Neural cell (in vitro differentiated cells): ENCODE results near the gene PAWR. TPM values are rescaled to one million over a fixed set of nuclear protein-coding genes. Genes with fewer than 3 reads are reported as not detected.

ENCODE experiments used
- H2AFZ ChIP-seq: fragments of 200-600, 300-800 bp; sonication (generic), shearing (Covaris generic); 2 replicates; pipeline ENCODE4 v1.6.0; 2014; ENCODE audit warnings: low read depth, mild to moderate bottlenecking, antibody characterized with exemption, low read length, moderate library complexity
- H3F3A ChIP-seq: fragments of 200-600 bp; shearing (Covaris generic); 2 replicates; pipeline ENCODE4 v1.6.1; 2016; ENCODE audit warnings: mild to moderate bottlenecking, moderate library complexity, mixed read lengths, antibody characterized with exemption, low read length; ENCODE audit not compliant: insufficient read depth, poor library complexity, severe bottlenecking
- H3K27ac ChIP-seq: fragments of 200-600, 300-800 bp; sonication (generic), shearing (Covaris generic); 2 replicates; pipeline ENCODE4 v1.5.1; 2014; ENCODE audit warnings: mild to moderate bottlenecking, low read length, moderate library complexity
- H3K27me3 ChIP-seq: fragments of 300-800, 200-600 bp; sonication (generic), shearing (Covaris generic); 2 replicates; pipeline ENCODE4 v1.6.0; 2014; ENCODE audit warnings: mild to moderate bottlenecking, low read depth, low read length, moderate library complexity; ENCODE audit not compliant: insufficient read depth
- H3K36me3 ChIP-seq: fragments of 300-800, 200-600 bp; sonication (generic), shearing (Covaris generic); 2 replicates; pipeline ENCODE4 v1.5.1; 2014; ENCODE audit warnings: mild to moderate bottlenecking, antibody characterized with exemption, low read length, moderate library complexity; ENCODE audit not compliant: insufficient read depth
- H3K4me2 ChIP-seq: fragments of 300-800, 200-600 bp; sonication (generic), shearing (Covaris generic); 2 replicates; pipeline ENCODE4 v1.6.0; 2014; ENCODE audit warnings: mild to moderate bottlenecking, low read length
- H3K4me3 ChIP-seq: fragments of 300-800, 200-600 bp; sonication (generic), shearing (Covaris generic); 2 replicates; pipeline ENCODE4 v1.5.1; 2014; ENCODE audit warnings: mild to moderate bottlenecking, low read length, moderate library complexity
- H3K79me2 ChIP-seq: fragments of 200-600 bp; shearing (Covaris generic); replicated peaks from 2 replicates; pipeline ENCODE4 v1.6.0; 2014; ENCODE audit warnings: mild to moderate bottlenecking, low read length, moderate library complexity; ENCODE audit not compliant: insufficient read depth
- H3K9ac ChIP-seq: fragments of 300-800, 200-600 bp; sonication (generic), shearing (Covaris generic); 2 replicates; pipeline ENCODE4 v1.6.1; 2016; ENCODE audit warnings: mild to moderate bottlenecking, low read length, mixed read lengths
- H3K9me2 ChIP-seq: fragments of 200-600 bp; shearing (Covaris generic); 2 replicates; pipeline ENCODE4 v1.6.1; 2016; ENCODE audit warnings: mild to moderate bottlenecking, low read length, mixed read lengths; ENCODE audit not compliant: insufficient read depth
- H3K9me3 ChIP-seq: fragments of 200-600, 300-800 bp; sonication (generic), shearing (Covaris generic); 2 replicates; pipeline ENCODE4 v1.6.1; 2016; ENCODE audit warnings: mild to moderate bottlenecking, mixed run types, low read length, moderate library complexity, mixed read lengths
- H4K20me1 ChIP-seq: fragments of 200-600 bp; shearing (Covaris generic); 2 replicates; pipeline ENCODE4 v1.6.1; 2016; ENCODE audit warnings: mild to moderate bottlenecking, mixed run types; ENCODE audit not compliant: insufficient read depth
- EP300 ChIP-seq: fragments of 450-650 bp; conservative IDR thresholded peaks from 2 replicates; pipeline ENCODE4 v1.6.1; 2014; ENCODE audit warnings: antibody characterized with exemption, mild to moderate bottlenecking, moderate library complexity; ENCODE audit not compliant: poor library complexity, severe bottlenecking
- EZH2 ChIP-seq: fragments of 200-600, 300-800 bp; shearing (Covaris generic), sonication (generic); IDR thresholded peaks from 2 replicates; pipeline ENCODE4 v1.6.1; 2014; ENCODE audit warnings: antibody characterized with exemption, low read length, borderline replicate concordance, mild to moderate bottlenecking; ENCODE audit not compliant: insufficient read depth, poor library complexity, severe bottlenecking
- MXI1 ChIP-seq: fragments of 450-650 bp; conservative IDR thresholded peaks from 2 replicates; pipeline ENCODE4 v1.6.1; 2014; ENCODE audit warnings: antibody characterized with exemption, mild to moderate bottlenecking; ENCODE audit not compliant: poor library complexity, severe bottlenecking
- POLR2AphosphoS5 ChIP-seq: IDR thresholded peaks from 2 replicates; pipeline ENCODE4 v1.6.1; 2012
- RAD21 ChIP-seq: fragments of 450-650 bp; conservative IDR thresholded peaks from 2 replicates; pipeline ENCODE4 v1.6.1; 2014; ENCODE audit warnings: antibody characterized with exemption, mild to moderate bottlenecking, moderate library complexity
- SMC3 ChIP-seq: fragments of 450-650 bp; conservative IDR thresholded peaks from 2 replicates; pipeline ENCODE4 v1.6.1; 2014; ENCODE audit warnings: antibody characterized with exemption, mild to moderate bottlenecking, moderate library complexity; ENCODE audit not compliant: poor library complexity
- TAF1 ChIP-seq: IDR thresholded peaks from 2 replicates; pipeline ENCODE4 v1.6.1; 2012; ENCODE audit warnings: low read depth
- polyA plus RNA-seq: library from polyadenylated mRNA; depleted of rRNA; stranded (reverse); fragments of >200 nt; gene quantifications from 2 replicates; pipeline ENCODE4 v1.2.3, GENCODE V29; 2014
- TF ChIP-seq, protein P1 (sequence below): IDR thresholded peaks from 2 replicates; pipeline ENCODE4 v1.6.1; 2012; ENCODE audit warnings: borderline replicate concordance
- TF ChIP-seq, protein P2 (sequence below): fragments of 450-650 bp; IDR thresholded peaks from 2 replicates; pipeline ENCODE4 v1.5.1; 2014; ENCODE audit warnings: antibody characterized with exemption, mild to moderate bottlenecking, moderate library complexity; ENCODE audit not compliant: poor library complexity, severe bottlenecking

Gene PAWR
- polyA plus RNA-seq, 1 donor from 2014 or later, result 13.4 TPM

DNA sequence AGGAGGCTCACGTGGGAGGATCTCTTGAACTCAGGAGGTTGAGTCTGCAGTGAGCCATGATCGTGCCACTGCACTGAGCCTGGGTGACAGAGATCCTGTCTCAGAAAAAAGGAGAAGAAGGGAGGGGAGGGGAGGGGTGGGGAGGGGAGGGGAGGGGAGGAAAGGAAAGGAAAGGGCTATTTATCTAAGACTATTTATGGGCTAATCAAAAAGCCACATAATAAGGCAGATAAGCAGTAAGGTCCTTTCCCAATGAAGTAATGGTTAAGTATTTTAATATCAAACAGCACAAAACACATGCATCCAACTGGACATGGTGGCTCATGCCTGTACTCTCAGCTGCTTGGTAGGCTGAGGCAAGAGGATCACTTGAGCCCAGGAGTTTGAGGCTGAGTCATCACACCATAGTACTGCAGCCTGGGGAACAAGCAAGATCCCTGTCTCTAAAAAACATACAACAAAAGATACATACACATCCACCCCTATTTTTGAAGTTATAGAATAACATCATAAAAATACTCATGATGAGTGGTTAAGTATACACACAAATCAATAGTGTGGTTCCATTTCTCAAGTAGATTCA, 9.7 kb downstream of the PAWR start:
- TF ChIP-seq EP300, result no peak
- no peak for TF ChIP-seq RAD21
- no peak for TF ChIP-seq TAF1
- TF ChIP-seq, protein P1, sequence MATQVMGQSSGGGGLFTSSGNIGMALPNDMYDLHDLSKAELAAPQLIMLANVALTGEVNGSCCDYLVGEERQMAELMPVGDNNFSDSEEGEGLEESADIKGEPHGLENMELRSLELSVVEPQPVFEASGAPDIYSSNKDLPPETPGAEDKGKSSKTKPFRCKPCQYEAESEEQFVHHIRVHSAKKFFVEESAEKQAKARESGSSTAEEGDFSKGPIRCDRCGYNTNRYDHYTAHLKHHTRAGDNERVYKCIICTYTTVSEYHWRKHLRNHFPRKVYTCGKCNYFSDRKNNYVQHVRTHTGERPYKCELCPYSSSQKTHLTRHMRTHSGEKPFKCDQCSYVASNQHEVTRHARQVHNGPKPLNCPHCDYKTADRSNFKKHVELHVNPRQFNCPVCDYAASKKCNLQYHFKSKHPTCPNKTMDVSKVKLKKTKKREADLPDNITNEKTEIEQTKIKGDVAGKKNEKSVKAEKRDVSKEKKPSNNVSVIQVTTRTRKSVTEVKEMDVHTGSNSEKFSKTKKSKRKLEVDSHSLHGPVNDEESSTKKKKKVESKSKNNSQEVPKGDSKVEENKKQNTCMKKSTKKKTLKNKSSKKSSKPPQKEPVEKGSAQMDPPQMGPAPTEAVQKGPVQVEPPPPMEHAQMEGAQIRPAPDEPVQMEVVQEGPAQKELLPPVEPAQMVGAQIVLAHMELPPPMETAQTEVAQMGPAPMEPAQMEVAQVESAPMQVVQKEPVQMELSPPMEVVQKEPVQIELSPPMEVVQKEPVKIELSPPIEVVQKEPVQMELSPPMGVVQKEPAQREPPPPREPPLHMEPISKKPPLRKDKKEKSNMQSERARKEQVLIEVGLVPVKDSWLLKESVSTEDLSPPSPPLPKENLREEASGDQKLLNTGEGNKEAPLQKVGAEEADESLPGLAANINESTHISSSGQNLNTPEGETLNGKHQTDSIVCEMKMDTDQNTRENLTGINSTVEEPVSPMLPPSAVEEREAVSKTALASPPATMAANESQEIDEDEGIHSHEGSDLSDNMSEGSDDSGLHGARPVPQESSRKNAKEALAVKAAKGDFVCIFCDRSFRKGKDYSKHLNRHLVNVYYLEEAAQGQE, result no peak
- TF ChIP-seq, protein P2, sequence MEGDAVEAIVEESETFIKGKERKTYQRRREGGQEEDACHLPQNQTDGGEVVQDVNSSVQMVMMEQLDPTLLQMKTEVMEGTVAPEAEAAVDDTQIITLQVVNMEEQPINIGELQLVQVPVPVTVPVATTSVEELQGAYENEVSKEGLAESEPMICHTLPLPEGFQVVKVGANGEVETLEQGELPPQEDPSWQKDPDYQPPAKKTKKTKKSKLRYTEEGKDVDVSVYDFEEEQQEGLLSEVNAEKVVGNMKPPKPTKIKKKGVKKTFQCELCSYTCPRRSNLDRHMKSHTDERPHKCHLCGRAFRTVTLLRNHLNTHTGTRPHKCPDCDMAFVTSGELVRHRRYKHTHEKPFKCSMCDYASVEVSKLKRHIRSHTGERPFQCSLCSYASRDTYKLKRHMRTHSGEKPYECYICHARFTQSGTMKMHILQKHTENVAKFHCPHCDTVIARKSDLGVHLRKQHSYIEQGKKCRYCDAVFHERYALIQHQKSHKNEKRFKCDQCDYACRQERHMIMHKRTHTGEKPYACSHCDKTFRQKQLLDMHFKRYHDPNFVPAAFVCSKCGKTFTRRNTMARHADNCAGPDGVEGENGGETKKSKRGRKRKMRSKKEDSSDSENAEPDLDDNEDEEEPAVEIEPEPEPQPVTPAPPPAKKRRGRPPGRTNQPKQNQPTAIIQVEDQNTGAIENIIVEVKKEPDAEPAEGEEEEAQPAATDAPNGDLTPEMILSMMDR, result no peak
- TF ChIP-seq MXI1, result no peak
- TF ChIP-seq POLR2AphosphoS5, result no peak
- no peak for TF ChIP-seq SMC3
- TF ChIP-seq EZH2, result no peak
- peaks cover 16% of the 10 kb centered on the region for H3K79me2 ChIP-seq
- H2AFZ ChIP-seq, result no peak overlapping the region
- no peaks in the 10 kb centered on the region for H3K9me3 ChIP-seq
- H3K4me3 ChIP-seq, result no peak overlapping the region
- H3K27ac ChIP-seq, result no peak overlapping the region
- H3K9me2 ChIP-seq, result no peaks in the 10 kb centered on the region
- no peaks in the 10 kb centered on the region for H3K27me3 ChIP-seq
- H3K4me2 ChIP-seq, result no peak overlapping the region
- H3F3A ChIP-seq, result no peaks in the 10 kb centered on the region
- H4K20me1 ChIP-seq, result no peaks in the 10 kb centered on the region
- H3K9ac ChIP-seq, result no peak overlapping the region
- H3K36me3 ChIP-seq, result no peaks in the 10 kb centered on the region

DNA sequence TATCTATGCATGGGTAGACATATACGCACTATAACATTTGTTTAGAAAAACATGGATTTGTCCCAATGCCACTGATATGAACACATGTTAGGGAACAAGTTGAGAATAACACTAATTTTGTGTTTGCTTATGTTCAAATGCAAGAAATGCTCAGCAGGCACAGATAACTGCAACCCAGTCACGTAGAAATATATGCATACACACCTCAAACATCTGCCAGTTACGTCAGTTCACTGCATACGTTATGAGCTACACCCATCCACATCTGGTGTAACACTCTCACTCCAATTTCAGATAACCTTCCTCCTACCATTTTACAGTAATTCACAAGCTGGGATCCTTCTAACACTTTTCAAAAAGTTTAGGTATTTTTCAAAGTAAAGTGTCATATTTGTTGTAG, 10.7 kb downstream of the PAWR start:
- H3K4me2 ChIP-seq, result no peak overlapping the region

More for the DNA sequence above, 10.7 kb downstream of the PAWR start:
- Histone ChIP-seq H3K4me3 (no peak overlapping the region), H3K9me3 (no peaks in the 10 kb centered on the region), H3K9me2 (no peaks in the 10 kb centered on the region), H3K9ac (no peak overlapping the region), H2AFZ (no peak overlapping the region), H3K36me3 (no peaks in the 10 kb centered on the region), H4K20me1 (no peaks in the 10 kb centered on the region), H3F3A (no peaks in the 10 kb centered on the region), H3K27ac (no peak overlapping the region), H3K27me3 (no peaks in the 10 kb centered on the region), H3K79me2 (peaks cover 12% of the 10 kb centered on the region)
- no peak for TF ChIP-seq POLR2AphosphoS5
- TF ChIP-seq, protein P2, result no peak
- no peak for TF ChIP-seq MXI1
- TF ChIP-seq RAD21, result no peak
- TF ChIP-seq SMC3, result no peak
- no peak for TF ChIP-seq EZH2
- TF ChIP-seq, protein P1, result no peak
- TF ChIP-seq EP300, result no peak
- TF ChIP-seq TAF1, result no peak
